ENCODE results near the gene LTB. TPM values are rescaled to one million over a fixed set of nuclear protein-coding genes. Genes with fewer than 3 reads are reported as not detected.

The LTB gene
- total and polyA plus RNA-seq, 2 of the 4 experiments (the other 2 are of a cell fraction): not detected

- H4K5ac ChIP-seq (ENCODE audit: low read depth, low read length): no peak overlapping the region
- no peak overlapping the region for H3K56ac ChIP-seq (ENCODE audit: extremely low read depth, insufficient read depth, low read length)
- dilution Hi-C loops (cut with HindIII; ENCODE audit: low sequenced_read_pairs, unreplicated experiment): no loop called here
- intact Hi-C loops (cut with micrococcal nuclease): no loop called here
- H3K27ac ChIP-seq (ENCODE audit: insufficient read depth, low read length): no peak overlapping the region
- no peak overlapping the region for H3K4me3 ChIP-seq (ENCODE audit: insufficient read depth, low read depth, low read length)
- H3K4me2 ChIP-seq (ENCODE audit: low read depth, low read length): no peak overlapping the region
- ATAC-seq (ENCODE audit: low read depth): no peak
- no peak overlapping the region for H2AK5ac ChIP-seq (ENCODE audit: low read depth, low read length)
- H4K91ac ChIP-seq (ENCODE audit: insufficient read depth, low read depth, low read length): no peak overlapping the region
- H2BK5ac ChIP-seq (ENCODE audit: low read depth, low read length, poor library complexity, severe bottlenecking): no peak overlapping the region
- BruUV-seq (replicated peaks): no TSS peak
- H2AK9ac ChIP-seq (replicated peaks; ENCODE audit: low read depth, low read length, poor library complexity): no peak overlapping the region
- H3K9ac ChIP-seq (ENCODE audit: low read depth, low read length): no peak overlapping the region
- WGBS, 2 experiments (ENCODE audit: extremely low coverage in 2 of 2, insufficient read length in 1 of 2): no CpG with 5 or more reads among the region's 1 CpG
- H2BK20ac ChIP-seq (ENCODE audit: low read depth, low read length): no peak overlapping the region
- no peak overlapping the region for H2AFZ ChIP-seq (replicated peaks; ENCODE audit: low read length, poor library complexity)
- no peaks in the 10 kb centered on the region for H3K79me1 ChIP-seq (ENCODE audit: low read depth in 1 of 2, low read length in 2 of 2)
- TF ChIP-seq USF2 (IDR thresholded peaks at IDR 0.05; ENCODE audit: low read depth, low read length): no peak
- no peak for TF ChIP-seq CTCF (conservative IDR thresholded peaks at IDR 0.05; ENCODE audit: low read depth, low read length)
- TF ChIP-seq POLR2A (IDR thresholded peaks at IDR 0.05; ENCODE audit: low read depth, low read length): no peak
- no peak overlapping the region for H3K23ac ChIP-seq (ENCODE audit: low read depth, low read length)
- H3K9me3 ChIP-seq (ENCODE audit: control insufficient read depth, insufficient read depth, low read length): no peaks in the 10 kb centered on the region
- H3K27me3 ChIP-seq (ENCODE audit: control insufficient read depth, insufficient read depth, low read length): peaks cover 31% of the 10 kb centered on the region
- no peak for DNase-seq
- no peak overlapping the region for H4K8ac ChIP-seq (ENCODE audit: low read depth in 2 of 2, low read length in 2 of 2)
- ChIA-PET CTCF (interaction anchor here (0.7 kb wide), 1 partner anchor 607 kb away, joined by 3 read pairs; no protein-coding TSS in a partner anchor), POLR2A (ENCODE audit: unreplicated experiment) (interaction anchor here (0.6 kb wide), 1 partner anchor 69 kb away, joined by 5 read pairs; no protein-coding TSS in a partner anchor)
- no peaks in the 10 kb centered on the region for H3K4me1 ChIP-seq (ENCODE audit: control insufficient read depth, insufficient read depth, low read length)
- in situ Hi-C loops (cut with MboI; ENCODE audit: low sequenced_read_pairs): no loop called here
- H3K18ac ChIP-seq (ENCODE audit: low read depth, low read length): no peak overlapping the region
- no peak overlapping the region for H3K4ac ChIP-seq (ENCODE audit: low read depth, low read length)
- H3K36me3 ChIP-seq (ENCODE audit: control insufficient read depth, insufficient read depth, low read length): no peaks in the 10 kb centered on the region
- no peaks in the 10 kb centered on the region for H4K20me1 ChIP-seq (ENCODE audit: insufficient read depth, low read length)
- H3K9me1 ChIP-seq (ENCODE audit: insufficient read depth, low read length): no peaks in the 10 kb centered on the region
- H3K14ac ChIP-seq (replicated peaks; ENCODE audit: low read depth, low read length): no peak overlapping the region
- no peak overlapping the region for H2BK15ac ChIP-seq (ENCODE audit: low read depth, low read length)
- H2BK120ac ChIP-seq (ENCODE audit: low read depth, low read length): no peak overlapping the region
Measured at GRCh38 chr6:31569861-31570536, 12.2 kb downstream of the LTB start.
